ENCODE data around the gene ISYNA1. TPM values are rescaled to one million over a fixed set of nuclear protein-coding genes. Genes with fewer than 3 reads are reported as not detected.

Gene ISYNA1
- total and polyA plus RNA-seq, 2 donors (not counting 1 experiment from before 2014, with no cell fraction given), result 22.6 to 28.3 TPM

DNA sequence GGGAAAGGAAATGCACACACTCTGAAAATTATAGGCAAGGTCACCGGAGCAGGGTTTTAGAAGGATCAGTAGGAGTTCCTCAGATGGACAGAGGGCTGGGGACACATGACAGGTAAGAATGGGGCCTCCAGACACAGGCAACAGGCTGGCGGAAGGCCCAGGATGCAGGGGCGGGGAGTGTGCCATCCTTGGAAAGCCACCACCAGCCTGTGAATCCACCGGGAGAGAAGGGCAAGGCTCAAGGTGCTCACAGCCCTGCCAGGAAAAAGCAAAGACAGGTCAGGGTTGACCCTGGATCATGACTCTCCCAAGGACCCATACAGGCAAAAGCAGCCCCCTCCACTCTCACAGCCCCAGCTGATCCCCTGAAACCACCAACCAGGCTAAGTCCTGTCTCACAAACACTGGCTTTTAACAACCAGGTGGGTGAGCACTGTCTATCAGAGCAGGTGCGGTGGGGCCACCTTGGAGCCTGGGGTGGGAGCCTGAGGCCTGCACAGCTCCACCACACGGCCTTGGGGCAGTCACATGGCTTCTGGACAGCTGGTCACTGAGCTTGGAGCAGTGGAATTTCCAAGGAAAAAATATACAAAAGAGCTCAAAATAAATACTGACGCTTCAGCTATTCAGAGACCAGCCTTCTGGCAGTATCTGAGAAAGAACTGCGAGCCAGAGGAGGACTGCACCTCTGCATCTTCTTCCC, 35.2 kb upstream of the ISYNA1 start:
- no peaks in the 10 kb centered on the region for H3K9me3 Mint-ChIP-seq (ENCODE audit: insufficient read depth)
- Histone ChIP-seq H2AFZ (ENCODE audit: insufficient read depth, low read depth, low read length, poor library complexity, severe bottlenecking) (no peak overlapping the region), H3K9me3 (ENCODE audit: control extremely low read depth in 1 of 3, control insufficient read depth in 2 of 3, insufficient read depth in 1 of 3, low read length in 2 of 3) (no peaks in the 10 kb centered on the region), H3K27me3 (replicated peaks in 1 of 4; ENCODE audit: control extremely low read depth in 1 of 4, control insufficient read depth in 3 of 4, insufficient read depth in 4 of 4, low read length in 3 of 4) (no peaks in the 10 kb centered on the region), H4K20me1 (ENCODE audit: control insufficient read depth, insufficient read depth, low read length, poor library complexity, severe bottlenecking) (peaks cover 96% of the 10 kb centered on the region), H3K9ac (ENCODE audit: low read length) (no peak overlapping the region), H3K27ac (ENCODE audit: low read length in 2 of 2) (no peak overlapping the region), H3K79me2 (ENCODE audit: control insufficient read depth, insufficient read depth, low read length) (peaks cover 76% of the 10 kb centered on the region), H3K36me3 (replicated peaks in 1 of 2; ENCODE audit: control extremely low read depth in 1 of 2, control insufficient read depth in 1 of 2, extremely low read depth in 1 of 2, insufficient read depth in 2 of 2, low read length in 1 of 2) (peaks cover 0 to 19% of the 10 kb centered on the region in 2 experiments), H3K4me2 (replicated peaks; ENCODE audit: low read depth, low read length, poor library complexity, severe bottlenecking) (no peak overlapping the region), H3K4me3 (ENCODE audit: control extremely low read depth in 1 of 5, extremely low read depth in 1 of 5, insufficient read depth in 1 of 5, low read depth in 2 of 5, low read length in 4 of 5) (no peak overlapping the region), H3K4me1 (ENCODE audit: control insufficient read depth in 2 of 2, insufficient read depth in 2 of 2, low read length in 2 of 2) (peaks cover 0 to 2% of the 10 kb centered on the region in 2 donors)
- POLR2A ChIA-PET, result no interaction called here
- no peak for DNase-seq
- no peak for TF ChIP-seq EZH2 (IDR thresholded peaks at IDR 0.05; ENCODE audit: borderline replicate concordance, insufficient read depth, low read depth, low read length, poor library complexity, severe bottlenecking)
- CTCF ChIA-PET, result interaction anchor here (0.5 to 1.2 kb wide), 2 partner anchors 11 to 997 kb away, joined by 4 to 7 read pairs; no protein-coding TSS in a partner anchor
- no peak overlapping the region for H3K4me3 Mint-ChIP-seq
- 90% methylated on average over 8 of the region's 8 CpGs for WGBS (ENCODE audit: insufficient coverage)
- no peaks in the 10 kb centered on the region for H3K27me3 Mint-ChIP-seq
- no peak for ATAC-seq (ENCODE audit: low read depth)
- intact Hi-C loops (cut with micrococcal nuclease), result no loop called here
- peaks cover 30% of the 10 kb centered on the region for H3K4me1 Mint-ChIP-seq
- no peak overlapping the region for H3K27ac Mint-ChIP-seq

DNA sequence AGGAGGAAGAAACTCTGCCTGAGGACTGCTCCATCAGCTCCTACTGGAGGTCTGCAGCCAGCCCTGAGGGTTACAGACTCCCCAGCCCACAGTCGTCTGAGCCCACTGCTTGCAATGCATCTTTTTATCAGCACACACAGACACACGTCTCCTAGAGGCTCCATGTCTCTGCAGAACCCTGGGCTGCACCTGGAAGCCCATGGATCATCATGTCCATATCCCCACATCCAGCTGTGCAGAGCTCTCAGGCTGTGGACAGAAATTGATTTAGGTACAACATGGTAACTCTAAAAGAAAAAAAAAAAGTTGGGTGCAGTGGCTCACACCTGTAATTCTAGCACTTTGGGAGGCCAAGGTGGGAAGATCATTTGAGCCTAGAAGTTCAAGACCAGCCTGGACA, 32.9 kb upstream of the ISYNA1 start:
- Histone ChIP-seq H3K4me3 (ENCODE audit: control extremely low read depth in 1 of 5, extremely low read depth in 1 of 5, insufficient read depth in 1 of 5, low read depth in 2 of 5, low read length in 4 of 5) (no peak overlapping the region), H3K9me3 (ENCODE audit: control extremely low read depth in 1 of 3, control insufficient read depth in 2 of 3, insufficient read depth in 1 of 3, low read length in 2 of 3) (no peaks in the 10 kb centered on the region), H3K9ac (ENCODE audit: low read length) (no peak overlapping the region), H3K79me2 (ENCODE audit: control insufficient read depth, insufficient read depth, low read length) (peaks cover 70% of the 10 kb centered on the region), H3K27me3 (replicated peaks in 1 of 4; ENCODE audit: control extremely low read depth in 1 of 4, control insufficient read depth in 3 of 4, insufficient read depth in 4 of 4, low read length in 3 of 4) (no peaks in the 10 kb centered on the region), H3K4me1 (ENCODE audit: control insufficient read depth in 2 of 2, insufficient read depth in 2 of 2, low read length in 2 of 2) (no peaks in the 10 kb centered on the region), H3K27ac (ENCODE audit: low read length in 2 of 2) (no peak overlapping the region), H2AFZ (ENCODE audit: insufficient read depth, low read depth, low read length, poor library complexity, severe bottlenecking) (no peak overlapping the region), H3K4me2 (replicated peaks; ENCODE audit: low read depth, low read length, poor library complexity, severe bottlenecking) (no peak overlapping the region), H4K20me1 (ENCODE audit: control insufficient read depth, insufficient read depth, low read length, poor library complexity, severe bottlenecking) (peaks cover 96% of the 10 kb centered on the region), H3K36me3 (replicated peaks in 1 of 2; ENCODE audit: control extremely low read depth in 1 of 2, control insufficient read depth in 1 of 2, extremely low read depth in 1 of 2, insufficient read depth in 2 of 2, low read length in 1 of 2) (peaks cover 0 to 19% of the 10 kb centered on the region in 2 experiments)
- no peak for ATAC-seq (ENCODE audit: low read depth)
- POLR2A ChIA-PET, result interaction anchor here (0.7 kb wide), 2 partner anchors 394 to 442 kb away, joined by 3 to 4 read pairs; no protein-coding TSS in a partner anchor
- Mint-ChIP-seq H3K4me3 (no peak overlapping the region), H3K9me3 (ENCODE audit: insufficient read depth) (no peaks in the 10 kb centered on the region), H3K4me1 (peaks cover 15% of the 10 kb centered on the region), H3K27ac (no peak overlapping the region), H3K27me3 (no peaks in the 10 kb centered on the region)
- TF ChIP-seq, protein P1, sequence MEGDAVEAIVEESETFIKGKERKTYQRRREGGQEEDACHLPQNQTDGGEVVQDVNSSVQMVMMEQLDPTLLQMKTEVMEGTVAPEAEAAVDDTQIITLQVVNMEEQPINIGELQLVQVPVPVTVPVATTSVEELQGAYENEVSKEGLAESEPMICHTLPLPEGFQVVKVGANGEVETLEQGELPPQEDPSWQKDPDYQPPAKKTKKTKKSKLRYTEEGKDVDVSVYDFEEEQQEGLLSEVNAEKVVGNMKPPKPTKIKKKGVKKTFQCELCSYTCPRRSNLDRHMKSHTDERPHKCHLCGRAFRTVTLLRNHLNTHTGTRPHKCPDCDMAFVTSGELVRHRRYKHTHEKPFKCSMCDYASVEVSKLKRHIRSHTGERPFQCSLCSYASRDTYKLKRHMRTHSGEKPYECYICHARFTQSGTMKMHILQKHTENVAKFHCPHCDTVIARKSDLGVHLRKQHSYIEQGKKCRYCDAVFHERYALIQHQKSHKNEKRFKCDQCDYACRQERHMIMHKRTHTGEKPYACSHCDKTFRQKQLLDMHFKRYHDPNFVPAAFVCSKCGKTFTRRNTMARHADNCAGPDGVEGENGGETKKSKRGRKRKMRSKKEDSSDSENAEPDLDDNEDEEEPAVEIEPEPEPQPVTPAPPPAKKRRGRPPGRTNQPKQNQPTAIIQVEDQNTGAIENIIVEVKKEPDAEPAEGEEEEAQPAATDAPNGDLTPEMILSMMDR (IDR thresholded peaks at IDR 0.05), result no peak
- no peak for TF ChIP-seq EZH2 (IDR thresholded peaks at IDR 0.05; ENCODE audit: borderline replicate concordance, insufficient read depth, low read depth, low read length, poor library complexity, severe bottlenecking)
- 83% methylated on average over 1 of the region's 2 CpGs for WGBS (ENCODE audit: insufficient coverage)
- intact Hi-C loops (cut with micrococcal nuclease), result loop anchor here (1.0 kb wide), 1 partner anchor 377 kb away; no protein-coding TSS in a partner anchor
- CTCF ChIA-PET, result interaction anchor here (0.8 to 3.6 kb wide), 10 partner anchors 10 to 446 kb away, joined by 3 to 20 read pairs (median 4); partner anchors contain the start of gene ELL
- DNase-seq, result no peak
